Mesothelial cell of epicardium (in vitro differentiated cells): ENCODE data around the gene CCDC63. TPM values are rescaled to one million over a fixed set of nuclear protein-coding genes. Genes with fewer than 3 reads are reported as not detected.
A peak's percentile ranks its signal among the peaks of the same experiment; 100 is the strongest.

ENCODE experiments used
- DNase-seq, 2 experiments: peaks; one replicate each; pipeline ENCODE4 v3.0.0; 2021; ENCODE audit warnings: low spot score in 2 of 2; ENCODE audit not compliant: unreplicated experiment in 2 of 2
- H3K27ac Mint-ChIP-seq: 2 replicates; pipeline ENCODE4 v1.8.0; 2021; ENCODE audit warnings: mixed read lengths
- H3K27me3 Mint-ChIP-seq: 2 replicates; pipeline ENCODE4 v1.8.0; 2021; ENCODE audit warnings: low read depth, mixed read lengths
- H3K36me3 Mint-ChIP-seq: 2 replicates; pipeline ENCODE4 v1.8.0; 2021; ENCODE audit warnings: mixed read lengths
- H3K4me1 Mint-ChIP-seq: 2 replicates; pipeline ENCODE4 v1.8.0; 2021; ENCODE audit warnings: mixed read lengths
- H3K4me3 Mint-ChIP-seq: 2 replicates; pipeline ENCODE4 v1.8.0; 2021; ENCODE audit warnings: mild to moderate bottlenecking, moderate library complexity, mixed read lengths
- H3K9me3 Mint-ChIP-seq: 2 replicates; pipeline ENCODE4 v1.8.0; 2021; ENCODE audit warnings: mixed read lengths
- CTCF ChIP-seq: fragments of 200-600 bp; sonication (generic); IDR thresholded peaks from one replicate; pipeline ENCODE4 v1.5.0; 2021; ENCODE audit warnings: antibody characterized with exemption; ENCODE audit not compliant: unreplicated experiment
- total RNA-seq: library from RNA; stranded (reverse); gene quantifications from 3 replicates; pipeline ENCODE4 v1.2.1, GENCODE V29; 2021

Gene CCDC63
- total RNA-seq, 1 donor from 2014 or later, result not detected

- peaks cover 9% of the 10 kb centered on the region for H3K27me3 Mint-ChIP-seq
- H3K27ac Mint-ChIP-seq, result no peak overlapping the region
- H3K4me3 Mint-ChIP-seq, result no peak overlapping the region
- DNase-seq, result no peak
- H3K9me3 Mint-ChIP-seq, result no peaks in the 10 kb centered on the region
- no peak for TF ChIP-seq CTCF
- H3K4me1 Mint-ChIP-seq, result no peaks in the 10 kb centered on the region
- H3K36me3 Mint-ChIP-seq, result no peaks in the 10 kb centered on the region
Measured at GRCh38 chr12:110930348-110931314, 83.8 kb downstream of the CCDC63 start.

- no peak for TF ChIP-seq CTCF
- no peak for DNase-seq
- H3K4me3 Mint-ChIP-seq, result no peak overlapping the region
- H3K4me1 Mint-ChIP-seq, result no peaks in the 10 kb centered on the region
- no peaks in the 10 kb centered on the region for H3K36me3 Mint-ChIP-seq
- H3K27ac Mint-ChIP-seq, result no peak overlapping the region
- H3K9me3 Mint-ChIP-seq, result no peaks in the 10 kb centered on the region
- H3K27me3 Mint-ChIP-seq, result peaks cover 13% of the 10 kb centered on the region
Measured at GRCh38 chr12:110931315-110931728, 84.5 kb downstream of the CCDC63 start.

GRCh38 chr12:110932046-110932445 lies 85.3 kb downstream of the CCDC63 start:
- TF ChIP-seq CTCF, result peak; percentile 23
- Mint-ChIP-seq H3K9me3 (no peaks in the 10 kb centered on the region), H3K36me3 (no peaks in the 10 kb centered on the region)

GRCh38 chr12:110933326-110933974 lies 86.7 kb downstream of the CCDC63 start:
- Mint-ChIP-seq H3K27me3 (peaks cover 25% of the 10 kb centered on the region), H3K4me3 (no peak overlapping the region), H3K4me1 (peaks cover 4% of the 10 kb centered on the region), H3K27ac (no peak overlapping the region), H3K36me3 (no peaks in the 10 kb centered on the region), H3K9me3 (no peaks in the 10 kb centered on the region)
- no peak for TF ChIP-seq CTCF
- DNase-seq, result no peak

More at GRCh38 chr12:110932046-110932445, 85.3 kb downstream of the CCDC63 start:
- H3K4me3 Mint-ChIP-seq, result no peak overlapping the region
- H3K4me1 Mint-ChIP-seq, result peaks cover 2% of the 10 kb centered on the region
- no peak overlapping the region for H3K27ac Mint-ChIP-seq
- DNase-seq, result no peak
- H3K27me3 Mint-ChIP-seq, result peaks cover 20% of the 10 kb centered on the region

GRCh38 chr12:110934093-110934852 lies 87.5 kb downstream of the CCDC63 start:
- no peak for DNase-seq
- H3K4me3 Mint-ChIP-seq, result no peak overlapping the region
- no peak for TF ChIP-seq CTCF
- H3K9me3 Mint-ChIP-seq, result no peaks in the 10 kb centered on the region
- no peaks in the 10 kb centered on the region for H3K36me3 Mint-ChIP-seq
- peaks cover 4% of the 10 kb centered on the region for H3K4me1 Mint-ChIP-seq
- H3K27me3 Mint-ChIP-seq, result peaks cover 25% of the 10 kb centered on the region
- H3K27ac Mint-ChIP-seq, result no peak overlapping the region
